ENCODE data around the gene ALG2. TPM values are rescaled to one million over a fixed set of nuclear protein-coding genes. Genes with fewer than 3 reads are reported as not detected.
A peak's percentile ranks its signal among the peaks of the same experiment; 100 is the strongest.
"Not testable (repeated sequence)": the region's sequence is repeated elsewhere in the genome, so short reads cannot be mapped to it uniquely, and the experiment has no call there.

ALG2 gene
- total RNA-seq, 2 experiments from 2014 or later: 19.9 to 22.0 TPM

GRCh38 chr9:99213197-99213596 lies 8.5 kb downstream of the ALG2 start:
- Mint-ChIP-seq H3K4me3 (no peak overlapping the region), H3K36me3 (ENCODE audit: low read depth) (peaks cover 28% of the 10 kb centered on the region), H3K4me1 (ENCODE audit: low read depth) (peaks cover 17% of the 10 kb centered on the region), H3K27ac (no peak overlapping the region), H3K9me3 (ENCODE audit: insufficient read depth) (no peaks in the 10 kb centered on the region), H3K27me3 (ENCODE audit: low read depth) (peaks cover 5% of the 10 kb centered on the region)
- ChIA-PET POLR2A (no interaction called here), CTCF (no interaction called here)
- DNase-seq (no peak), ATAC-seq (no peak)

GRCh38 chr9:99211746-99212145 lies 10.0 kb downstream of the ALG2 start:
- ChIA-PET POLR2A (no interaction called here), CTCF (interaction anchor here (2.1 kb wide), 1 partner anchor 20 kb away, joined by 9 read pairs; no protein-coding TSS in a partner anchor)
- H3K9me3 Mint-ChIP-seq (ENCODE audit: insufficient read depth): no peaks in the 10 kb centered on the region
- peaks cover 15% of the 10 kb centered on the region for H3K27me3 Mint-ChIP-seq (ENCODE audit: low read depth)
- H3K4me1 Mint-ChIP-seq (ENCODE audit: low read depth): peaks cover 6% of the 10 kb centered on the region
- H3K27ac Mint-ChIP-seq: no peak overlapping the region
- ATAC-seq (peak; percentile 27), DNase-seq (no peak)
- H3K4me3 Mint-ChIP-seq: no peak overlapping the region
- peaks cover 15% of the 10 kb centered on the region for H3K36me3 Mint-ChIP-seq (ENCODE audit: low read depth)

- Mint-ChIP-seq H3K36me3 (ENCODE audit: low read depth) (peaks cover 10% of the 10 kb centered on the region), H3K4me3 (no peak overlapping the region), H3K4me1 (ENCODE audit: low read depth) (no peaks in the 10 kb centered on the region), H3K27ac (no peak overlapping the region), H3K9me3 (ENCODE audit: insufficient read depth) (no peaks in the 10 kb centered on the region), H3K27me3 (ENCODE audit: low read depth) (peaks cover 21% of the 10 kb centered on the region)
- POLR2A ChIA-PET: no interaction called here
- ATAC-seq (no peak), DNase-seq (no peak)
- CTCF ChIA-PET: interaction anchor here (0.9 to 2.1 kb wide), 4 partner anchors 21 to 407 kb away, joined by 3 to 9 read pairs (median 4); no protein-coding TSS in a partner anchor
These were observed 11.2 kb downstream of the ALG2 start for GRCh38 chr9:99210572-99210971.

GRCh38 chr9:99201603-99202002 lies 20.1 kb downstream of the ALG2 start:
- no peak overlapping the region for H3K27ac Mint-ChIP-seq
- H3K4me1 Mint-ChIP-seq (ENCODE audit: low read depth): peaks cover 7% of the 10 kb centered on the region
- H3K27me3 Mint-ChIP-seq (ENCODE audit: low read depth): peaks cover 9% of the 10 kb centered on the region
- CTCF ChIA-PET: interaction anchor here (1.1 to 1.4 kb wide), 3 partner anchors 8 to 20 kb away, joined by 3 to 5 read pairs (median 4); partner anchors contain the start of genes ALG2 and SEC61B
- H3K9me3 Mint-ChIP-seq (ENCODE audit: insufficient read depth): no peaks in the 10 kb centered on the region
- no peak for ATAC-seq
- DNase-seq: no peak
- POLR2A ChIA-PET: no interaction called here
- no peak overlapping the region for H3K4me3 Mint-ChIP-seq
- no peaks in the 10 kb centered on the region for H3K36me3 Mint-ChIP-seq (ENCODE audit: low read depth)

- no peak for ATAC-seq
- Mint-ChIP-seq H3K27me3 (ENCODE audit: low read depth) (no peaks in the 10 kb centered on the region), H3K36me3 (ENCODE audit: low read depth) (no peaks in the 10 kb centered on the region), H3K9me3 (ENCODE audit: insufficient read depth) (no peaks in the 10 kb centered on the region), H3K4me3 (no peak overlapping the region), H3K4me1 (ENCODE audit: low read depth) (peaks cover 8% of the 10 kb centered on the region), H3K27ac (no peak overlapping the region)
- CTCF ChIA-PET: interaction anchor here (0.7 kb wide), 1 partner anchor 20 kb away, joined by 3 read pairs; no protein-coding TSS in a partner anchor
- POLR2A ChIA-PET: no interaction called here
- DNase-seq: no peak
These were observed 21.7 kb downstream of the ALG2 start for GRCh38 chr9:99199938-99200539.

GRCh38 chr9:99197987-99198386 lies 23.8 kb downstream of the ALG2 start:
- Mint-ChIP-seq H3K4me1 (ENCODE audit: low read depth) (peaks cover 23% of the 10 kb centered on the region), H3K27me3 (ENCODE audit: low read depth) (no peaks in the 10 kb centered on the region), H3K36me3 (ENCODE audit: low read depth) (no peaks in the 10 kb centered on the region), H3K9me3 (ENCODE audit: insufficient read depth) (no peaks in the 10 kb centered on the region), H3K4me3 (no peak overlapping the region), H3K27ac (no peak overlapping the region)
- ChIA-PET CTCF (interaction anchor here (0.9 to 6.0 kb wide), 4 partner anchors 13 to 58 kb away, joined by 3 to 58 read pairs (median 10); no protein-coding TSS in a partner anchor), POLR2A (interaction anchor here (0.6 to 2.2 kb wide), 2 partner anchors 24 to 222 kb away, joined by 3 to 6 read pairs; partner anchors contain the start of genes ALG2 and SEC61B)
- ATAC-seq: no peak
- DNase-seq: no peak

- no peaks in the 10 kb centered on the region for H3K27me3 Mint-ChIP-seq (ENCODE audit: low read depth)
- POLR2A ChIA-PET: interaction anchor here (0.6 to 2.2 kb wide), 4 partner anchors 24 to 715 kb away, joined by 3 to 7 read pairs (median 4); partner anchors contain the start of genes ALG2 and SEC61B
These were observed 24.6 kb downstream of the ALG2 start for GRCh38 chr9:99197124-99197630.

GRCh38 chr9:99196484-99196883 lies 25.3 kb downstream of the ALG2 start:
- ATAC-seq: not testable (repeated sequence)

More at GRCh38 chr9:99197124-99197630, 24.6 kb downstream of the ALG2 start:
- Mint-ChIP-seq H3K4me1 (ENCODE audit: low read depth) (peaks cover 30% of the 10 kb centered on the region), H3K27ac (no peak overlapping the region), H3K9me3 (ENCODE audit: insufficient read depth) (no peaks in the 10 kb centered on the region), H3K36me3 (ENCODE audit: low read depth) (no peaks in the 10 kb centered on the region), H3K4me3 (no peak overlapping the region)
- ATAC-seq (no peak), DNase-seq (no peak)
- CTCF ChIA-PET: interaction anchor here (0.8 to 6.0 kb wide), 6 partner anchors 12 to 1019 kb away, joined by 3 to 58 read pairs (median 4); no protein-coding TSS in a partner anchor

GRCh38 chr9:99193466-99193821 lies 28.3 kb downstream of the ALG2 start:
- no peaks in the 10 kb centered on the region for H3K9me3 Mint-ChIP-seq (ENCODE audit: insufficient read depth)
- H3K4me1 Mint-ChIP-seq (ENCODE audit: low read depth): peaks cover 31% of the 10 kb centered on the region
- no peak overlapping the region for H3K4me3 Mint-ChIP-seq
- no peak overlapping the region for H3K27ac Mint-ChIP-seq
- ATAC-seq (peak; percentile 87), DNase-seq (peak; percentile 48)
- ChIA-PET CTCF (interaction anchor here (1.3 to 6.0 kb wide), 5 partner anchors 8 to 171 kb away, joined by 3 to 58 read pairs (median 5); no protein-coding TSS in a partner anchor), POLR2A (interaction anchor here (0.6 kb wide), 1 partner anchor 11 kb away, joined by 3 read pairs; no protein-coding TSS in a partner anchor)
- H3K36me3 Mint-ChIP-seq (ENCODE audit: low read depth): no peaks in the 10 kb centered on the region
- no peaks in the 10 kb centered on the region for H3K27me3 Mint-ChIP-seq (ENCODE audit: low read depth)

More at GRCh38 chr9:99196484-99196883, 25.3 kb downstream of the ALG2 start:
- H3K36me3 Mint-ChIP-seq (ENCODE audit: low read depth); H3K27me3 Mint-ChIP-seq (ENCODE audit: low read depth); H3K4me3 Mint-ChIP-seq; H3K9me3 Mint-ChIP-seq (ENCODE audit: insufficient read depth); H3K27ac Mint-ChIP-seq; DNase-seq: not testable (repeated sequence)
- ChIA-PET CTCF (interaction anchor here (1.0 to 6.0 kb wide), 3 partner anchors 11 to 1020 kb away, joined by 3 to 58 read pairs (median 17); no protein-coding TSS in a partner anchor), POLR2A (interaction anchor here (1.3 to 2.2 kb wide), 2 partner anchors 25 to 26 kb away, joined by 3 to 6 read pairs; partner anchors contain the start of genes ALG2 and SEC61B)
- peaks cover 31% of the 10 kb centered on the region for H3K4me1 Mint-ChIP-seq (ENCODE audit: low read depth)

- CTCF ChIA-PET: interaction anchor here (1.3 to 6.0 kb wide), 4 partner anchors 8 to 52 kb away, joined by 5 to 58 read pairs (median 6); no protein-coding TSS in a partner anchor
- H3K36me3 Mint-ChIP-seq (ENCODE audit: low read depth): no peaks in the 10 kb centered on the region
- DNase-seq: no peak
These were observed 28.8 kb downstream of the ALG2 start for GRCh38 chr9:99192786-99193465.

GRCh38 chr9:99190597-99191283 lies 31.0 kb downstream of the ALG2 start:
- peaks cover 34% of the 10 kb centered on the region for H3K4me1 Mint-ChIP-seq (ENCODE audit: low read depth)
- H3K36me3 Mint-ChIP-seq (ENCODE audit: low read depth): no peaks in the 10 kb centered on the region
- ATAC-seq (no peak), DNase-seq (no peak)
- ChIA-PET POLR2A (no interaction called here), CTCF (interaction anchor here (1.0 to 2.5 kb wide), 3 partner anchors 28 to 58 kb away, joined by 3 to 12 read pairs (median 3); no protein-coding TSS in a partner anchor)
- H3K27ac Mint-ChIP-seq: no peak overlapping the region
- no peaks in the 10 kb centered on the region for H3K27me3 Mint-ChIP-seq (ENCODE audit: low read depth)
- H3K9me3 Mint-ChIP-seq (ENCODE audit: insufficient read depth): no peaks in the 10 kb centered on the region
- no peak overlapping the region for H3K4me3 Mint-ChIP-seq

More at GRCh38 chr9:99192786-99193465, 28.8 kb downstream of the ALG2 start:
- Mint-ChIP-seq H3K4me3 (no peak overlapping the region), H3K27ac (no peak overlapping the region), H3K4me1 (ENCODE audit: low read depth) (peaks cover 28% of the 10 kb centered on the region), H3K27me3 (ENCODE audit: low read depth) (no peaks in the 10 kb centered on the region), H3K9me3 (ENCODE audit: insufficient read depth) (no peaks in the 10 kb centered on the region)
- POLR2A ChIA-PET: interaction anchor here (0.6 kb wide), 1 partner anchor 10 kb away, joined by 3 read pairs; no protein-coding TSS in a partner anchor
- peak; percentile 53 for ATAC-seq

Data from activated CD8-positive, alpha-beta T cell treated with anti-CD3 and anti-CD28 coated beads, Interleukin-2, amount 10 ng/mL, durations not matched to agents 7 days and 5 days (primary cell).